OCI-LY3 (cell line): ENCODE measurements around the gene PKDREJ.

ENCODE experiments used
- EZH2phosphoT487 ChIP-seq: fragments of 200-600 bp; shearing (Covaris generic); IDR thresholded peaks from 2 replicates; pipeline ENCODE4 v1.6.1; 2018; ENCODE audit warnings: antibody characterized with exemption, mixed run types, low read depth
- TF ChIP-seq, protein P1 (sequence below): fragments of 200-600, 300-600 bp; sonication (generic); IDR thresholded peaks from 2 replicates; pipeline ENCODE4 v1.5.1; 2014; ENCODE audit warnings: antibody characterized with exemption, low read length, low read depth

GRCh38 chr22:46251816-46252380 lies 11.2 kb downstream of the PKDREJ start:
- TF ChIP-seq, protein P1, sequence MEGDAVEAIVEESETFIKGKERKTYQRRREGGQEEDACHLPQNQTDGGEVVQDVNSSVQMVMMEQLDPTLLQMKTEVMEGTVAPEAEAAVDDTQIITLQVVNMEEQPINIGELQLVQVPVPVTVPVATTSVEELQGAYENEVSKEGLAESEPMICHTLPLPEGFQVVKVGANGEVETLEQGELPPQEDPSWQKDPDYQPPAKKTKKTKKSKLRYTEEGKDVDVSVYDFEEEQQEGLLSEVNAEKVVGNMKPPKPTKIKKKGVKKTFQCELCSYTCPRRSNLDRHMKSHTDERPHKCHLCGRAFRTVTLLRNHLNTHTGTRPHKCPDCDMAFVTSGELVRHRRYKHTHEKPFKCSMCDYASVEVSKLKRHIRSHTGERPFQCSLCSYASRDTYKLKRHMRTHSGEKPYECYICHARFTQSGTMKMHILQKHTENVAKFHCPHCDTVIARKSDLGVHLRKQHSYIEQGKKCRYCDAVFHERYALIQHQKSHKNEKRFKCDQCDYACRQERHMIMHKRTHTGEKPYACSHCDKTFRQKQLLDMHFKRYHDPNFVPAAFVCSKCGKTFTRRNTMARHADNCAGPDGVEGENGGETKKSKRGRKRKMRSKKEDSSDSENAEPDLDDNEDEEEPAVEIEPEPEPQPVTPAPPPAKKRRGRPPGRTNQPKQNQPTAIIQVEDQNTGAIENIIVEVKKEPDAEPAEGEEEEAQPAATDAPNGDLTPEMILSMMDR = no peak
- TF ChIP-seq EZH2phosphoT487 = no peak
